ENCODE data around the gene SEMA5B.

Gene SEMA5B

DNA sequence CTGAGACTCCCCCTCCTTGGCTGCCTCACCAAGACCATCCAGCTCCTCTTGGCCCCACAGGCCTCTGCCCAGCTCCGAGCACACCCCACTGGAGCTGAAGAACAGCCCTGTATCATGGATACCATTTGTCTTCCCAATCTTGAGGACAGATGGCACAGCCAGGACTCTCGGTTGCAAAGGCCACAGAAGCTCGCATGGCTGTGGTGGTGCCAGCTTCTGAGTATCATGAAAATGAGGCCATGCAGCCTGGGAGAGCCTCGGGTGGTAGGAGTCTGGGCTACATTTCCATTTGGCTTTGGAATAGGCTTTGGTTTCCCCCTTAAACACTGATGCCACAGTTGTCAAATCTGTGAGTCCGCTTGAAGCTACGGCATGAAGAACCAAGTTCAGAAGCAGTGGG lies 106.6 kb downstream of the SEMA5B start:
- no peak for TF ChIP-seq EZH2phosphoT487 (IDR thresholded peaks at IDR 0.05; ENCODE audit: low read length)
- no peak for TF ChIP-seq EZH2 (optimal IDR thresholded peaks at IDR 0.05; ENCODE audit: low read depth, low read length)
- TF ChIP-seq, protein P1, sequence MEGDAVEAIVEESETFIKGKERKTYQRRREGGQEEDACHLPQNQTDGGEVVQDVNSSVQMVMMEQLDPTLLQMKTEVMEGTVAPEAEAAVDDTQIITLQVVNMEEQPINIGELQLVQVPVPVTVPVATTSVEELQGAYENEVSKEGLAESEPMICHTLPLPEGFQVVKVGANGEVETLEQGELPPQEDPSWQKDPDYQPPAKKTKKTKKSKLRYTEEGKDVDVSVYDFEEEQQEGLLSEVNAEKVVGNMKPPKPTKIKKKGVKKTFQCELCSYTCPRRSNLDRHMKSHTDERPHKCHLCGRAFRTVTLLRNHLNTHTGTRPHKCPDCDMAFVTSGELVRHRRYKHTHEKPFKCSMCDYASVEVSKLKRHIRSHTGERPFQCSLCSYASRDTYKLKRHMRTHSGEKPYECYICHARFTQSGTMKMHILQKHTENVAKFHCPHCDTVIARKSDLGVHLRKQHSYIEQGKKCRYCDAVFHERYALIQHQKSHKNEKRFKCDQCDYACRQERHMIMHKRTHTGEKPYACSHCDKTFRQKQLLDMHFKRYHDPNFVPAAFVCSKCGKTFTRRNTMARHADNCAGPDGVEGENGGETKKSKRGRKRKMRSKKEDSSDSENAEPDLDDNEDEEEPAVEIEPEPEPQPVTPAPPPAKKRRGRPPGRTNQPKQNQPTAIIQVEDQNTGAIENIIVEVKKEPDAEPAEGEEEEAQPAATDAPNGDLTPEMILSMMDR (IDR thresholded peaks at IDR 0.05; ENCODE audit: low read length), result no peak
- Histone ChIP-seq H3K36me3 (replicated peaks; ENCODE audit: insufficient read depth, low read length) (no peaks in the 10 kb centered on the region), H3K27ac (ENCODE audit: low read length) (no peak overlapping the region), H3K4me2 (ENCODE audit: low read depth, low read length) (no peak overlapping the region), H3K79me2 (ENCODE audit: low read length) (no peaks in the 10 kb centered on the region), H3K27me3 (replicated peaks; ENCODE audit: insufficient read depth, low read length) (peaks cover 15% of the 10 kb centered on the region; the same call in 1 of the 2 replicates), H4K20me1 (ENCODE audit: insufficient read depth, low read length) (no peaks in the 10 kb centered on the region), H3K9me3 (replicated peaks; ENCODE audit: insufficient read depth, low read length) (no peaks in the 10 kb centered on the region), H3K4me3 (ENCODE audit: low read length) (no peak overlapping the region), H3K9me2 (replicated peaks; ENCODE audit: insufficient read depth, low read length) (no peaks in the 10 kb centered on the region), H3F3A (ENCODE audit: insufficient read depth, low read length) (no peaks in the 10 kb centered on the region), H2AFZ (ENCODE audit: low read length) (no peak overlapping the region), H3K4me1 (ENCODE audit: low read length) (peaks cover 12% of the 10 kb centered on the region), H3K9ac (ENCODE audit: low read length) (no peak overlapping the region)
- DNase-seq, result no peak

DNA sequence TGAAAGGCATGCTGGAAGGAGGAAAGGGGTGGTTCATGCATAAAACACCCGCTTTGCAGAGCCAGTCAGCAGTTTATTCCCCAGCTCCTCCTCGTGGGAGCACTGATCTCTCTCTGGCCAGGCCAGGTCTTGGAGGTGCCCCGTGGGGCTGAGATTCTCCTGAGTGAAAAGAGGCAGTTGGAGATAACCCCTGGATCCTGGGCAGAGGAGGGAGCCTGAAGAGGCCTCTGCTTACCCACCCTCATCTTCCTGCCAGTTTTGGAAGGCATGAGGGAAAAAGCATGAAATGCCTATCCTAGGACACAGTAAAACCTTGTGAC lies 108.3 kb downstream of the SEMA5B start:
- H3K9me3 ChIP-seq (replicated peaks; ENCODE audit: insufficient read depth, low read length), result no peaks in the 10 kb centered on the region
- no peaks in the 10 kb centered on the region for H3K36me3 ChIP-seq (replicated peaks; ENCODE audit: insufficient read depth, low read length)
- H3K4me3 ChIP-seq (ENCODE audit: low read length), result no peak overlapping the region
- H3K9ac ChIP-seq (ENCODE audit: low read length), result no peak overlapping the region
- H3K27ac ChIP-seq (ENCODE audit: low read length), result no peak overlapping the region
- H2AFZ ChIP-seq (ENCODE audit: low read length), result no peak overlapping the region
- H3K27me3 ChIP-seq (replicated peaks; ENCODE audit: insufficient read depth, low read length), result peaks cover 15% of the 10 kb centered on the region; the same call in 1 of the 2 replicates
- H3F3A ChIP-seq (ENCODE audit: insufficient read depth, low read length), result no peaks in the 10 kb centered on the region
- no peaks in the 10 kb centered on the region for H3K79me2 ChIP-seq (ENCODE audit: low read length)
- H4K20me1 ChIP-seq (ENCODE audit: insufficient read depth, low read length), result no peaks in the 10 kb centered on the region
- no peak overlapping the region for H3K4me2 ChIP-seq (ENCODE audit: low read depth, low read length)
- DNase-seq, result no peak
- TF ChIP-seq, protein P1 (IDR thresholded peaks at IDR 0.05; ENCODE audit: low read length), result no peak
- TF ChIP-seq EZH2phosphoT487 (IDR thresholded peaks at IDR 0.05; ENCODE audit: low read length), result no peak
- no peak for TF ChIP-seq EZH2 (optimal IDR thresholded peaks at IDR 0.05; ENCODE audit: low read depth, low read length)
- peaks cover 25% of the 10 kb centered on the region for H3K4me1 ChIP-seq (ENCODE audit: low read length)
- no peaks in the 10 kb centered on the region for H3K9me2 ChIP-seq (replicated peaks; ENCODE audit: insufficient read depth, low read length)

DNA sequence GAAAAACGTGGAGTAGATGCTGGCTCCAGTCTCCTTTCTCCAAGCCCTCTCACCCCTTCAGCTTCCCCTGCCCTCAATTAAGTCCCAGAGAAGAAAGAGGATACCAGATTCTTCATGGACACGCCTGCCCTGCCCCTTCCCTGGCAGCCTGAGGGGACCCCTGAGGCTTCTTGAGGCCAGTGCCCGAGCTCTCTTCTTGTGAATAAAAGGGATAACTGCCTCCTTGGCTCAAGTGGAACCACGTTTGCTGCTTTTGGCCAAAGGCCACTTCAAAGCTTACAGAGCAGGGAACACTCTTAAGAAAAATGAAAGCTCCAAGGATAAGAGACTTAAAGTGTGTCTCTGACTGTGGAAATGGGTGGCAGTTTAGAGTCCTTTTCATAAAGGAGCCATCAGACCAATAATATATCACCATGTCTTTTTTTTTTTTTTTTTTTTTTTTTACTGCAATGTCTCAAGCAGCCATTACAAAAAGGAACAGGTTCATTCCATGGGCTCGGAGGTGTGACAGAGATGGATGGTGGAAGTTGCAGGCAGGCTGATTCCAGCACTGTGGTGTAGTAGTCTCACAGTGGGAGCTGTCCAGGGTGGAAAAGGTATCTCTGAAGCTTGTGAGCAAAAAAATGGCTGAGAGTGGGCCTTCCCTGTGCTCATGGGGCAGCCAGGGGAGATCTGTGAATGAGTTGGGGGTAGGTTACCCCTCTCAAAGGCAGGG lies 108.8 kb downstream of the SEMA5B start:
- peaks cover 15% of the 10 kb centered on the region; the same call in 1 of the 2 replicates for H3K27me3 ChIP-seq (replicated peaks; ENCODE audit: insufficient read depth, low read length)
- H3K79me2 ChIP-seq (ENCODE audit: low read length), result no peaks in the 10 kb centered on the region
- no peaks in the 10 kb centered on the region for H3K36me3 ChIP-seq (replicated peaks; ENCODE audit: insufficient read depth, low read length)

More for the DNA sequence above, 108.8 kb downstream of the SEMA5B start:
- Histone ChIP-seq H3K9ac (ENCODE audit: low read length) (no peak overlapping the region), H3K9me3 (replicated peaks; ENCODE audit: insufficient read depth, low read length) (no peaks in the 10 kb centered on the region), H3F3A (ENCODE audit: insufficient read depth, low read length) (no peaks in the 10 kb centered on the region), H3K4me2 (ENCODE audit: low read depth, low read length) (no peak overlapping the region), H3K27ac (ENCODE audit: low read length) (no peak overlapping the region), H3K9me2 (replicated peaks; ENCODE audit: insufficient read depth, low read length) (no peaks in the 10 kb centered on the region), H3K4me1 (ENCODE audit: low read length) (peaks cover 25% of the 10 kb centered on the region), H4K20me1 (ENCODE audit: insufficient read depth, low read length) (no peaks in the 10 kb centered on the region), H3K4me3 (ENCODE audit: low read length) (no peak overlapping the region), H2AFZ (ENCODE audit: low read length) (no peak overlapping the region)
- TF ChIP-seq EZH2phosphoT487 (IDR thresholded peaks at IDR 0.05; ENCODE audit: low read length) (no peak), EZH2 (optimal IDR thresholded peaks at IDR 0.05; ENCODE audit: low read depth, low read length) (no peak)
- TF ChIP-seq, protein P1 (IDR thresholded peaks at IDR 0.05; ENCODE audit: low read length), result no peak
- DNase-seq, result no peak

Data from MM.1S (cell line).